Glutamatergic neuron (in vitro differentiated cells): ENCODE results near the gene TMPRSS13. TPM values are rescaled to one million over a fixed set of nuclear protein-coding genes. Genes with fewer than 3 reads are reported as not detected.

Experiments
- DNase-seq: peaks from one replicate; pipeline ENCODE4 v3.0.0; 2022
- H3K27ac Mint-ChIP-seq: one replicate; pipeline ENCODE4 v1.8.0; 2020; ENCODE audit warnings: mild to moderate bottlenecking, mixed read lengths, inconsistent platforms; ENCODE audit not compliant: unreplicated experiment
- H3K27me3 Mint-ChIP-seq: one replicate; pipeline ENCODE4 v1.8.0; 2020; ENCODE audit warnings: mild to moderate bottlenecking, moderate library complexity, mixed read lengths, inconsistent platforms; ENCODE audit not compliant: unreplicated experiment
- H3K36me3 Mint-ChIP-seq: one replicate; pipeline ENCODE4 v1.8.0; 2020; ENCODE audit warnings: mild to moderate bottlenecking, mixed read lengths, inconsistent platforms; ENCODE audit not compliant: unreplicated experiment
- H3K4me1 Mint-ChIP-seq: one replicate; pipeline ENCODE4 v1.8.0; 2020; ENCODE audit warnings: mild to moderate bottlenecking, low read depth, mixed read lengths, inconsistent platforms; ENCODE audit not compliant: unreplicated experiment
- H3K4me3 Mint-ChIP-seq: one replicate; pipeline ENCODE4 v1.8.0; 2020; ENCODE audit warnings: mild to moderate bottlenecking, mixed read lengths, inconsistent platforms; ENCODE audit not compliant: unreplicated experiment
- H3K9me3 Mint-ChIP-seq: one replicate; pipeline ENCODE4 v1.8.0; 2020; ENCODE audit warnings: mild to moderate bottlenecking, moderate library complexity, mixed read lengths, inconsistent platforms; ENCODE audit not compliant: unreplicated experiment
- CTCF ChIP-seq: fragments of 200-600 bp; sonication (generic); IDR thresholded peaks from one replicate; pipeline ENCODE4 v1.5.0; 2021; ENCODE audit not compliant: partially characterized antibody, unreplicated experiment
- total RNA-seq: library from RNA; stranded (reverse); fragmentation: NEBNext Ultra II Directional; extraction: Animal tissue kit (Norgen Biotek cat#: 25700); gene quantifications from one replicate; pipeline ENCODE4 v1.2.1, GENCODE V29; 2021; ENCODE audit not compliant: unreplicated experiment

The TMPRSS13 gene
- total RNA-seq, 1 donor from 2014 or later, result 0.32 TPM

- no peak for TF ChIP-seq CTCF
- H3K27me3 Mint-ChIP-seq, result peaks cover 6% of the 10 kb centered on the region
- no peak for DNase-seq
- H3K4me1 Mint-ChIP-seq, result peaks cover 16% of the 10 kb centered on the region
- H3K4me3 Mint-ChIP-seq, result no peak overlapping the region
- H3K36me3 Mint-ChIP-seq, result no peaks in the 10 kb centered on the region
- H3K27ac Mint-ChIP-seq, result no peak overlapping the region
- peaks cover 4% of the 10 kb centered on the region for H3K9me3 Mint-ChIP-seq
Measured at GRCh38 chr11:117915672-117916235, 13.4 kb downstream of the TMPRSS13 start.

GRCh38 chr11:117914991-117915618 is 14.1 kb downstream of the TMPRSS13 start:
- DNase-seq, result no peak
- peaks cover 4% of the 10 kb centered on the region for H3K9me3 Mint-ChIP-seq
- no peaks in the 10 kb centered on the region for H3K36me3 Mint-ChIP-seq
- H3K27ac Mint-ChIP-seq, result no peak overlapping the region
- peaks cover 6% of the 10 kb centered on the region for H3K27me3 Mint-ChIP-seq
- H3K4me3 Mint-ChIP-seq, result no peak overlapping the region
- H3K4me1 Mint-ChIP-seq, result peaks cover 16% of the 10 kb centered on the region
- TF ChIP-seq CTCF, result no peak

- Mint-ChIP-seq H3K4me1 (peaks cover 16% of the 10 kb centered on the region), H3K36me3 (no peaks in the 10 kb centered on the region), H3K4me3 (no peak overlapping the region), H3K9me3 (peaks cover 4% of the 10 kb centered on the region), H3K27me3 (peaks cover 6% of the 10 kb centered on the region), H3K27ac (no peak overlapping the region)
- no peak for DNase-seq
- no peak for TF ChIP-seq CTCF
Measured at GRCh38 chr11:117914398-117914761, 14.8 kb downstream of the TMPRSS13 start.

- no peak for DNase-seq
Measured at GRCh38 chr11:117913736-117914397, 15.3 kb downstream of the TMPRSS13 start.

More at GRCh38 chr11:117913736-117914397, 15.3 kb downstream of the TMPRSS13 start:
- no peak for TF ChIP-seq CTCF
- Mint-ChIP-seq H3K4me3 (no peak overlapping the region), H3K36me3 (no peaks in the 10 kb centered on the region), H3K4me1 (peaks cover 16% of the 10 kb centered on the region), H3K27me3 (peaks cover 6% of the 10 kb centered on the region), H3K27ac (peak overlapping the region; percentile 69), H3K9me3 (peaks cover 4% of the 10 kb centered on the region)
